Measurements from ENCODE around the gene ZNF267.

DNA sequence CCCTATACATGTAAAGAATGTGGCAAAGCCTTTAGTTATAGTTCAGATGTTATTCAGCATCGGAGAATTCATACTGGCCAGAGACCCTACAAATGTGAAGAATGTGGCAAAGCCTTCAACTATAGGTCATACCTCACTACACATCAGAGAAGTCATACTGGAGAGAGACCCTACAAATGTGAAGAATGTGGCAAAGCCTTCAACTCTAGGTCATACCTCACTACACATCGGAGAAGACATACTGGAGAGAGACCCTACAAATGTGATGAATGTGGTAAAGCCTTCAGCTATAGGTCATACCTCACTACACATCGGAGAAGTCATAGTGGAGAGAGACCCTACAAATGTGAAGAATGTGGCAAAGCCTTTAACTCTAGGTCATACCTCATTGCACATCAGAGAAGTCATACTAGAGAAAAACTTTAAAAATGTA is 42.5 kb downstream of the ZNF267 start:
- TF ChIP-seq, protein P1, sequence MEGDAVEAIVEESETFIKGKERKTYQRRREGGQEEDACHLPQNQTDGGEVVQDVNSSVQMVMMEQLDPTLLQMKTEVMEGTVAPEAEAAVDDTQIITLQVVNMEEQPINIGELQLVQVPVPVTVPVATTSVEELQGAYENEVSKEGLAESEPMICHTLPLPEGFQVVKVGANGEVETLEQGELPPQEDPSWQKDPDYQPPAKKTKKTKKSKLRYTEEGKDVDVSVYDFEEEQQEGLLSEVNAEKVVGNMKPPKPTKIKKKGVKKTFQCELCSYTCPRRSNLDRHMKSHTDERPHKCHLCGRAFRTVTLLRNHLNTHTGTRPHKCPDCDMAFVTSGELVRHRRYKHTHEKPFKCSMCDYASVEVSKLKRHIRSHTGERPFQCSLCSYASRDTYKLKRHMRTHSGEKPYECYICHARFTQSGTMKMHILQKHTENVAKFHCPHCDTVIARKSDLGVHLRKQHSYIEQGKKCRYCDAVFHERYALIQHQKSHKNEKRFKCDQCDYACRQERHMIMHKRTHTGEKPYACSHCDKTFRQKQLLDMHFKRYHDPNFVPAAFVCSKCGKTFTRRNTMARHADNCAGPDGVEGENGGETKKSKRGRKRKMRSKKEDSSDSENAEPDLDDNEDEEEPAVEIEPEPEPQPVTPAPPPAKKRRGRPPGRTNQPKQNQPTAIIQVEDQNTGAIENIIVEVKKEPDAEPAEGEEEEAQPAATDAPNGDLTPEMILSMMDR (IDR thresholded peaks at IDR 0.05; ENCODE audit: insufficient read depth, low read length, poor library complexity, severe bottlenecking): no peak
- no peak for TF ChIP-seq EZH2phosphoT487 (conservative IDR thresholded peaks at IDR 0.05; ENCODE audit: low read length)
